Glutamatergic neuron (in vitro differentiated cells): ENCODE data around the gene COX6A2. TPM values are rescaled to one million over a fixed set of nuclear protein-coding genes. Genes with fewer than 3 reads are reported as not detected.
A peak's percentile ranks its signal among the peaks of the same experiment; 100 is the strongest.
"Not testable (repeated sequence)": the region's sequence is repeated elsewhere in the genome, so short reads cannot be mapped to it uniquely, and the experiment has no call there.

Experiments used
- DNase-seq: peaks from one replicate; pipeline ENCODE4 v3.0.0; 2022
- H3K27ac Mint-ChIP-seq: one replicate; pipeline ENCODE4 v1.8.0; 2020; ENCODE audit warnings: mild to moderate bottlenecking, mixed read lengths, inconsistent platforms; ENCODE audit not compliant: unreplicated experiment
- H3K27me3 Mint-ChIP-seq: one replicate; pipeline ENCODE4 v1.8.0; 2020; ENCODE audit warnings: mild to moderate bottlenecking, moderate library complexity, mixed read lengths, inconsistent platforms; ENCODE audit not compliant: unreplicated experiment
- H3K36me3 Mint-ChIP-seq: one replicate; pipeline ENCODE4 v1.8.0; 2020; ENCODE audit warnings: mild to moderate bottlenecking, mixed read lengths, inconsistent platforms; ENCODE audit not compliant: unreplicated experiment
- H3K4me1 Mint-ChIP-seq: one replicate; pipeline ENCODE4 v1.8.0; 2020; ENCODE audit warnings: mild to moderate bottlenecking, low read depth, mixed read lengths, inconsistent platforms; ENCODE audit not compliant: unreplicated experiment
- H3K4me3 Mint-ChIP-seq: one replicate; pipeline ENCODE4 v1.8.0; 2020; ENCODE audit warnings: mild to moderate bottlenecking, mixed read lengths, inconsistent platforms; ENCODE audit not compliant: unreplicated experiment
- H3K9me3 Mint-ChIP-seq: one replicate; pipeline ENCODE4 v1.8.0; 2020; ENCODE audit warnings: mild to moderate bottlenecking, moderate library complexity, mixed read lengths, inconsistent platforms; ENCODE audit not compliant: unreplicated experiment
- total RNA-seq: library from RNA; stranded (reverse); fragmentation: NEBNext Ultra II Directional; extraction: Animal tissue kit (Norgen Biotek cat#: 25700); gene quantifications from one replicate; pipeline ENCODE4 v1.2.1, GENCODE V29; 2021; ENCODE audit not compliant: unreplicated experiment
- TF ChIP-seq, protein P1 (sequence below): fragments of 200-600 bp; sonication (generic); IDR thresholded peaks from one replicate; pipeline ENCODE4 v1.5.0; 2021; ENCODE audit not compliant: partially characterized antibody, unreplicated experiment

The COX6A2 gene
- total RNA-seq, 1 donor from 2014 or later = not detected

DNA sequence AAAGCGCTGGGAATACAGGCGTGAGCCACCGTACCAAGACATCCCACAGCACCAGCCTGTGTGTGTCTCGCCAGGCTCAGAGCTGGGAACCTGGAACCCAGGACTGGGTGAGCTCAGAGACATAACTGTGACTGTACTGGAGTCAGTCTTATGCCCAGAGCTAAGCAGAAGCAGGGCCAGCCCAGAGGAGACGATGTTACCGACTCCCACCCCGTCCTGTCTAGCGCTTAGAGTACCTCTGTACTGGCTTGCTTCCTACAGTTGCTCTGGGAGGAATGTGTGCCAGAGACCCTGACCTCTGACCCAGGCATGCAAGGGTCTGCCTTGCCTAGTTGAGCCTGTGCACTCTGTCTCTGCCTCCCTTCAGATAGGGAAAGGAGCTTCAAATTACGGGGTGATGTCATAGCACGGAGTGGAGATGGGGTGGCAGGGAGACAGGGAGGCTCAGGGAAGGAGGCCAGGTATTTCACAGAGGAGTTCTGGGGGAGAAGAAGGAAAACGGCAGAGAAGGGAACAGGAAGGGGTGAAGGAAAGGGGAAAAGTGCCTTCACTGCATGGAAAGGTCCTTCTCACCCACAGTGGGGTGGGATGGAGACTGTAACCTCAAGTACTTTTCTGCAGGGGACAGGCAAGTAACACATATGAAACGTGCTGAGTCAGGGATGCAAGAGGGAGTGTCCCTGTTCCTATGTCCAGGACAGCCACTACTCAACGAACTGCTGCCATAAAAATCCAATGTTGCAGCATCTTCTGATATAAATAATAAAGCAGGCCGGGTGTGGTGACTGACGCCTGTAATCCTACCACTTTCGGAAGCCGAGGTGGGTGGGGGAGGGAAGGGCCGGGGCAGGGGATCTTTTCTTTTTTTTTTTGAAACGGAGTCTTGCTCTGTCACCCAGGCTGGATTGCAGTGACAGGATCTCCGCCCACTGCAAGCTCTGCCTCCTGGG is 25.4 kb upstream of the COX6A2 start:
- Mint-ChIP-seq H3K27ac (peak overlapping the region; percentile 22), H3K9me3 (peaks cover 4% of the 10 kb centered on the region), H3K36me3 (no peaks in the 10 kb centered on the region), H3K4me3 (peak overlapping the region; percentile 41), H3K4me1 (peaks cover 25% of the 10 kb centered on the region), H3K27me3 (peaks cover 6% of the 10 kb centered on the region)
- DNase-seq = no peak
- TF ChIP-seq, protein P1, sequence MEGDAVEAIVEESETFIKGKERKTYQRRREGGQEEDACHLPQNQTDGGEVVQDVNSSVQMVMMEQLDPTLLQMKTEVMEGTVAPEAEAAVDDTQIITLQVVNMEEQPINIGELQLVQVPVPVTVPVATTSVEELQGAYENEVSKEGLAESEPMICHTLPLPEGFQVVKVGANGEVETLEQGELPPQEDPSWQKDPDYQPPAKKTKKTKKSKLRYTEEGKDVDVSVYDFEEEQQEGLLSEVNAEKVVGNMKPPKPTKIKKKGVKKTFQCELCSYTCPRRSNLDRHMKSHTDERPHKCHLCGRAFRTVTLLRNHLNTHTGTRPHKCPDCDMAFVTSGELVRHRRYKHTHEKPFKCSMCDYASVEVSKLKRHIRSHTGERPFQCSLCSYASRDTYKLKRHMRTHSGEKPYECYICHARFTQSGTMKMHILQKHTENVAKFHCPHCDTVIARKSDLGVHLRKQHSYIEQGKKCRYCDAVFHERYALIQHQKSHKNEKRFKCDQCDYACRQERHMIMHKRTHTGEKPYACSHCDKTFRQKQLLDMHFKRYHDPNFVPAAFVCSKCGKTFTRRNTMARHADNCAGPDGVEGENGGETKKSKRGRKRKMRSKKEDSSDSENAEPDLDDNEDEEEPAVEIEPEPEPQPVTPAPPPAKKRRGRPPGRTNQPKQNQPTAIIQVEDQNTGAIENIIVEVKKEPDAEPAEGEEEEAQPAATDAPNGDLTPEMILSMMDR = no peak

DNA sequence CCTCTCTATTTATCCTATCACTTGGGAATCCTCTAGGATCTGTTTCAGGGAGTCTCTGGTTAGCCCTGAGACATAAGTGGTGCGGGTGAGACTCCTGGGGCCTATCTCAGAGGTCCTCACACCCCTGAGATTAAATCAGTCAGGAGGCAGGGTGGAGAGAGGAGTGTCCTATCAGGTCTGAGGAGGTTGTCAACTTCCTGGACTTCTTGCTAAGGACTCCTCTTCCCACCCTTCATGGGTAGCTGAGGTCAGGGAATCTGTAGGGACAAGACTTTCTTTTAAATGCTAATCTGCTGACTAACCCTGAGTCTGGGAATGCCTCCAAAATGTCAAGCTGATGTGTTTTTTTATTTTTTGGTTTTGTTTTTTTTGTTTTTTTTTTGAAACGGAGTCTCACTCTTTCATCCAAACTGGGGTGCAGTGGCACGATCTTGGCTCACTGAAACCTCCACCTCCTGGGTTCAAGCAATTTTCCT is 24.5 kb upstream of the COX6A2 start:
- no peak overlapping the region for H3K4me3 Mint-ChIP-seq
- peaks cover 2% of the 10 kb centered on the region for H3K27me3 Mint-ChIP-seq
- TF ChIP-seq, protein P1 = no peak
- no peak overlapping the region for H3K27ac Mint-ChIP-seq
- no peak for DNase-seq
- no peaks in the 10 kb centered on the region for H3K9me3 Mint-ChIP-seq
- H3K4me1 Mint-ChIP-seq = peaks cover 23% of the 10 kb centered on the region
- H3K36me3 Mint-ChIP-seq = no peaks in the 10 kb centered on the region

DNA sequence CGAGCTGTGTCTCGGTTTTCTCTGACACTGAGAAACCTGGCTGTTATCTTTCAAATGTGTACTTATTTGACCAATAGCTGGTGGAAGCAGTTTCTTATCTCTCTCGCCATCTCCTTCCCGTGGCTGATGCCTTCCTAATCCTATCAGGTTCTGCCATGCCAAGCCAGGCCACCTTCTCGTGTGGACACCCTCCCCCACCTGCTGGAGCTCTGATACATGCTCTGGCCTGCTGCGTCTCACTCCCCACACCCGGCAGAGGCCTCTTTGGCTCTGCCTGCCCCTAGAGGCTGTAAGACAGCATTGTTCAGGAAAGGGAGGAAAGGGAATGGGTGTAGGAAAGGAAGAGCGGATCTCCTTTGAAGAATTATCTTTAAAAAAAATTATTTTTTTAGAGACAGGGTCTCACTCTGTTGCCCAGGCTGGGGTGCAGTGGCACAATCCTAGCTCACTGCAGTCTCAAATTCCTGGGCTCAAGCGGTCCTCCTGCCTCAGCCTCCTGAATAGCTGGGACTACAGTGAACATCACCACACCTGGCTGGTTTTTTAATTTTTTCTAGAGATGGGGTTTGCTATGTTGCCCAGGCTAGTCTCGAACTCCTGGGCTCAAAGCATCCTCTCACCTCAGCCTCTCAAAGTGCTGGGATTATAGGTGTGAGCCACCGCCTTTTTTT is 23.7 kb upstream of the COX6A2 start:
- peak overlapping the region; percentile 17 for H3K4me3 Mint-ChIP-seq
- peaks cover 23% of the 10 kb centered on the region for H3K4me1 Mint-ChIP-seq
- peaks cover 2% of the 10 kb centered on the region for H3K27me3 Mint-ChIP-seq
- DNase-seq = peak; percentile 68
- no peaks in the 10 kb centered on the region for H3K36me3 Mint-ChIP-seq
- H3K9me3 Mint-ChIP-seq = no peaks in the 10 kb centered on the region
- TF ChIP-seq, protein P1 = peak; percentile 62
- peak overlapping the region; percentile 4 for H3K27ac Mint-ChIP-seq

DNA sequence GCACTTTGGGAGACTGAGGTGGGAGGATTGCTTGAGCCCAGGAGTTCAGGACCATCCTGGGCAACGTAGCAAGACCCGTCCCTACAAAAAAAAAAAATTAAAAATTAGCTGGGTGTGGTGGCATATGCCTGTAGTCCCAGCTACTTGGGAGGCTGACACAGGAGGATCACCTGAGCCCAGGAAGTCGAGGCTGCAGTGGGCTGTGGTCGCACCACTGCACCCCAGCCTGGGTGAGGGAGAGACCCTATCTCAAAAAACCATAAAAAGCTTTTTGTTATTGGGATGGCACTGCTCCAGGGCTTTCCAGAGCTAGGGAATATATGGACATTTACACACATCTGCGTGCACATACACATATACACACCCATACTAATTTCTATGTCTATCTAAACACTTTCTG is 23.0 kb upstream of the COX6A2 start:
- Mint-ChIP-seq H3K4me1 (peaks cover 23% of the 10 kb centered on the region), H3K36me3 (no peaks in the 10 kb centered on the region), H3K27ac (no peak overlapping the region)

DNA sequence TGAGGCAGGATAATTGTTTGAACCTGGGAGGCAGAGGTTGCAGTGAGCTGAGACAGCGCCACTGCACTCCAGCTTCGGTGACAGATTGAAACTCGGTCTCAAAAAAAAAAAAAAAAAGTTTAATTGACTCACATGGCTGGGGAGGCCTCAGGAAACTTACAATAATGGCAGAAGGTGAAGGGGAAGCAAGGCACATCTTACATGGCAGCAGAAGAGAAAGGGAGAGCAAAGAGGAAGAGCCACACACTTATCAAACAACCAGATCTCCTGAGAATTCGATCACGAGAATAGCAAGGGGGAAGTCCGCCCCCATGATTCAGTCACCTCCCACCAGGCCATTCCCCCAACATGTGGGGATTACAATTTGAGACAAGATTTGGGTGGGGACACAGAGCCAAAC is 17.8 kb upstream of the COX6A2 start:
- not testable (repeated sequence) for H3K36me3 Mint-ChIP-seq, H3K27me3 Mint-ChIP-seq, H3K9me3 Mint-ChIP-seq, H3K4me3 Mint-ChIP-seq, H3K27ac Mint-ChIP-seq, H3K4me1 Mint-ChIP-seq, DNase-seq

More for the DNA sequence above, 23.0 kb upstream of the COX6A2 start:
- DNase-seq = no peak
- no peak overlapping the region for H3K4me3 Mint-ChIP-seq
- TF ChIP-seq, protein P1 = no peak
- peaks cover 2% of the 10 kb centered on the region for H3K27me3 Mint-ChIP-seq
- no peaks in the 10 kb centered on the region for H3K9me3 Mint-ChIP-seq
